KBM-7 (cell line): ENCODE results near the gene PPP1R13L.
"Not testable (repeated sequence)": the region's sequence is repeated elsewhere in the genome, so short reads cannot be mapped to it uniquely, and the experiment has no call there.

Experiments used
- DNase-seq: peaks from one replicate; pipeline ENCODE4 v3.0.0-alpha.2; 2015
- in situ Hi-C: fragments of 300-500 bp; cut with MboI; formaldehyde crosslinking; loops from 2 replicates; pipeline ENCODE4 v1.14.3; 2020; ENCODE audit warnings: low sequenced_read_pairs, low pct_unique_long_range_greater_than_20kb, mixed read lengths

The PPP1R13L gene

GRCh38 chr19:45437328-45437727 lies 32.5 kb upstream of the PPP1R13L start:
- DNase-seq, result no peak
- in situ Hi-C loops, result no loop called here

DNA sequence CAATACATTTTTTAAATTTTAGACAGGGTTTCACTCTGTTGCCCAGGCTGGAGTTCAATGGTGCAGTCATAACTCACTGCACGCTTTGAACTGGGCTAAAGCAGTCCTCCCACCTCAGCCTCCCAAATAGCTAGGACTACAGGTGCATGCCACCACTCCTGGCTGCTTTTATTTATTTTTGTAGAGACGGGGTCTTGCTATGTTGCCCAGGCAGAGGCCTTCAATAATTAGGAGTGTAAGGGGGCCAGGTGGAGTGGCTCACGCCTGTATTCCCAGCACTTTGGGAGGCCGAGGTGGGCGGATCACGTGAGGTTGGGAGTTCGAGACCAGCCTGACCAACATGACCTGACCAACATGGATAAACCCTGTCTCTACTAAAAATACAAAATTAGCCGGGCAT lies 27.7 kb upstream of the PPP1R13L start:
- DNase-seq, in situ Hi-C loops: not testable (repeated sequence)

DNA sequence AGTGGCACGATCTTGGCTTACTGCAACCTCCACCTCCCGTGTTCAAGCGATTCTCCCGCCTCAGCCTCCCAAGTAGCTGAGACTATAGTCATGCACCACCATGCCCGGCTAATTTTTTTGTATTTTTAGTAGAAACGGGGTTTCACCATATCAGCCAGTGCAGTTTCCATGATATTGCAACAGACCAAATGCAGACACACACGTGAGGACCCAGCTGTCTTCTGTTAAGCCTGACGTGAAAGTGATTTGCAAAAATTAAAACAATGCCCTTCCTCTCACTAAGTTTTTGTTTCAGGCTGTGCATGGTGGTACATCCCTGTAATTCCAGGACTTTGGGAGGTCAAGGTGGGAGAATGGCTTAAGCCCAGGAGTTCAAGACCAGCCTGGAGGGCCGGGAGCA lies 26.1 kb upstream of the PPP1R13L start:
- in situ Hi-C loops, DNase-seq: not testable (repeated sequence)

GRCh38 chr19:45429896-45430295 lies 25.0 kb upstream of the PPP1R13L start:
- in situ Hi-C loops, DNase-seq: not testable (repeated sequence)

DNA sequence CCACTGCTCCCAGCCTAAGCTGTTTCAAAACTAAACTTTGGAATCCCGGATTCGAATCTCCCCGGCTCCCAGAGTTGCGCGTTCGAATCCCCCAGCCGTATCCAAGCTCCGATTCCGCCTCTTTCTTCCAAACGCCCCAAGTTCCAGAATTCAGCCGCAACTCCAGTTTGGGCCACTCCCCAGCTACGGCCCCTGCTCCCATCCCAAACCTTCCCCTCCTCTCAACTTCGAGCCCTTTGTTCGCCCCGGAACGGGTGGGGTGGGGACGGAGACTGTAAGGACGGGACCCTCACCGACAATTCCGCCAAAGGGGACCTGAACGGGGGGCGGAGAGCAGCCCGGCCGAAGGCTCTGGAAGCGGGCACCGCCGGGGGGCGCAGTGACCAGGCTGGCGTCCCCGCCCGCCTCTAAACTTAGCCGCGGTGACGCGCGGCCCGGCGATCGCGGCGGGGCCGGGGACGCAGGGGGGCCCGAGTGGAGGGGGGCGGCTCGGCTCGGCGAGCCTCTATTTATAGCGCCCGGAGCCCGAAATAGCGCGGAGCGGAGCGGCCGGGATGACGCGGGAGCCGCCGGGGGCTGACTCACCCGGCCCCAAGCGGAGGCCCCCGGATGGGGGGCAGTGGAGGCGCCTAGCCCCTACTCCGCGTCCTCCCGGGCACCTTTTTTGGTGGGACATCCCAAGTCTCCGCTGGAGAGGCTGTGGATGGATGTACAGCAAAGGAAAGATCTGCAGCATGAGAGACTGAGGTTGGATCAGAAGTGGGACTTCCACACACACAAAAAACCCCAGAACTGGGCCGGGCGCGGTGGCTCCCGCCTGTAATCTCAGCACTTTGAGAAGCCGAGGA lies 23.7 kb upstream of the PPP1R13L start:
- in situ Hi-C loops, result no loop called here
- DNase-seq, result peak; percentile 57

- in situ Hi-C loops, result no loop called here
- DNase-seq, result peak; percentile 75
These were observed 19.6 kb upstream of the PPP1R13L start for GRCh38 chr19:45424191-45425058.

GRCh38 chr19:45423589-45424190 lies 18.8 kb upstream of the PPP1R13L start, which contains the start of gene ERCC1:
Gene ERCC1 (minus strand): TSS chr19:45423917. CDS start chr19:45423374, 543 bp downstream.
- DNase-seq, result peak; percentile 94
- in situ Hi-C loops, result no loop called here

DNA sequence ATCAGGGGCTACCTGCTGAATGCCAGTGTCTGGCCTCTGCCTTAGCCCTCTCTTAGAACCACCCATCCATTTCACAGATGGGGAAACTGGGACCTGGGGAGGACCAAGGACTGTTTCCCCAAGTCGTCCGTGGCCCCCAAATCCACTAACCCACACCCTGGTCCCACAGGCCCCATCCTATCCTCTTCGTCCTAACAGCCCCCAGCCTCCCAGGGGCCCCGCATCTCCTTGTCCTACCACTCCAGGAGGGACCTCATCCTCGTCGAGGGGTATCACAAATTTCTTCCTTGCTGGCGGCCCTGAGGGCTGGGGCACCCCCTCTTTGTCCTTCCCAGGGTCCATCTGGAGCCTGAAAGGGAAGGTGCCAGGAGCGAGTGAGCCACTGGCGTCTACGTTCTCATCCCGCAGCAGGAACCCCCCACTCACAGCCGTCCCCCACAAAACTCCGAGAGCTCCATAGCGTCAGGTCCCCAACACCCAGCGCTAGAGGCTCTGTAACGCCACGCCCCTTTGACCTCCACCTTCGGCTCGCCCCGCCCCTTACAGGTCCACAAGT lies 18.2 kb upstream of the PPP1R13L start:
- no peak for DNase-seq
- in situ Hi-C loops, result no loop called here

DNA sequence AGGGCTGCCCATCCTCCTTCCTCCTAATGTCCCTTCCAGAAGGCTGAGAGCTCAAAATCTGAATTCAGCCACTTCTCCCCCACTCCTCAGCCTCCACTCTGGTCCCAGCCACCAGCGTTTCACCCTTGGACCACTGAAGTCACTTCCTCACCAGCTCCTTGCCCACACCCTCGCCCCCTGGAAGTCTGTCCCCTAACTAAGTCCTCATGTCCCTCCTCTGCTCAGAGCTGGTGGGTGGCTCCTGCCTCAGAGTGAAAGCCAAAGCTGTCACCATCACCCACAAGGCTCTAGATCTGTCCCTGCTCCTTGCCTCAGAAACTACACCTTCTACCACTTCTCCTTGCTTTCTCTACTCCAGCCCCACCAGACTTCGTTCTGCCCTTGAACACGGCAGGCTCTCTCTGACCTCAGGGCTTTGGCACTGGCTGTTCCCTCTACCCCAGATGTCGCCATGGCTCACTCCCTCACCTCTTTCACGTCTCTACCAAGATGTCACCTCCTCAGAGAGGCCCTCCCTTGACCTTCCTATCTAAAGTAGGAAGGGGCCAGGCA lies 17.2 kb upstream of the PPP1R13L start:
- DNase-seq, result no peak
- in situ Hi-C loops, result no loop called here

- in situ Hi-C loops, result no loop called here
These were observed 16.0 kb upstream of the PPP1R13L start for GRCh38 chr19:45420871-45421270.

GRCh38 chr19:45420356-45420755 lies 15.5 kb upstream of the PPP1R13L start:
- in situ Hi-C loops, result no loop called here
- no peak for DNase-seq

More at GRCh38 chr19:45420871-45421270, 16.0 kb upstream of the PPP1R13L start:
- no peak for DNase-seq

DNA sequence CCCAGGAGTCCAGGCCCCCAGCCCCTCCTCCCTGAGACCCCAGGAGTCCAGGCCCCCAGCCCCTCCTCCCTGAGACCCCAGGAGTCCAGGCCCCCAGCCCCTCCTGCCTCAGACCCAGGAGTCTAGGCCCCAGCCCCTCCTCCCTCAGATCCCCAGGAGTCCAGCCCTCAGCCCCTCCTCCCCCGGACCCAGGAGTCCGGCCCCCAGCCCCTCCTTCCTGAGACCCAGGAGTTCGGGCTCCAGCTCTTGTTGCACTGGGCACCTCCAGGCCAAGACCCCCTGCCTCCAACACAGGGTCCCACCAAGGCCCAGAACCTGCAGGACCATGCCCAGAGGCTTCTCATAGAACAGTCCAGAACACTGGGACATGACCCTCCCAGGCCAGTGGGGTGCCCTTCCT lies 15.0 kb upstream of the PPP1R13L start:
- in situ Hi-C loops, result no loop called here

DNA sequence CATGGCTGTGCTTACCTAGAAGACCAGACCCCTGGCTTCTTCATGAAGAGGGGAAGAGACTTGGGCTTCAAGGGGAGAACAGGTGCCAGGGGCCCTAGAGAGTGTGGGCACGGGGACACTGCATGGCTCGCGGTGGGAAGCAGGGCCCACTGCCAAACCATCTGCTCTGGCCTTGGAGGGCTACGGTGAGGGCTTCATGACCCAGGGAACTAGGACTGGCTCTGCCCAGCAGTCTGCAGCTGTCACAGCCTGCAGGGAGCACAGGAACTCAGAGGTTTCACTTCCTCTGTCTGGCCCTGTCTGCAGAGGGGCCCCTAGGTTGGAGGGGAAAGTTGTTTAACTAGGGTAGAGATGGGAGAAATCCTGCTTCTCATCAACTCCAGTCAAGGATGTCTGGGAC lies 14.5 kb upstream of the PPP1R13L start:
- in situ Hi-C loops, result no loop called here

More for the DNA sequence above, 15.0 kb upstream of the PPP1R13L start:
- no peak for DNase-seq

DNA sequence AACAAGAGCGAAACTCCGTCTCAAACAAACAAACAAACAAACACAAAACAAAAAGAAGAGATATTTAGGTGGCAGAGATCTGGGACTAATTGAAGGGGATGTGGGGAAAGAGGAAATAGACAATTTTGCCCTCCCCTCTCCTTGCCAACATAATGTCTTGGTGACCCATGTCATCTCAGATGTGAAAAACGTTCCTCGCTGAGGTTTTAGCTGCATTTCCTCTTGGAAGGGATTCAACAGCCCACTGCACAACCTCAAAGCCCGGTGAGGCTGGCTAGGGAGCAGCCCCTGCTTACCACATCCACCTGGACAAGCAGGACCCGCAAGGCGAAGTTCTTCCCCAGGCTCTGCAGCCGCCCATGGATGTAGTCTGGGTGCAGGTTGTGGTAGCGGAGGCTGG lies 13.9 kb upstream of the PPP1R13L start:
- DNase-seq, result peak; percentile 69
- in situ Hi-C loops, result no loop called here

More for the DNA sequence above, 14.5 kb upstream of the PPP1R13L start:
- DNase-seq, result peak; percentile 67

GRCh38 chr19:45417151-45417550 lies 12.3 kb upstream of the PPP1R13L start:
- no peak for DNase-seq
- in situ Hi-C loops, result no loop called here

GRCh38 chr19:45414468-45414867 lies 9.6 kb upstream of the PPP1R13L start:
- in situ Hi-C loops, result no loop called here
- no peak for DNase-seq

DNA sequence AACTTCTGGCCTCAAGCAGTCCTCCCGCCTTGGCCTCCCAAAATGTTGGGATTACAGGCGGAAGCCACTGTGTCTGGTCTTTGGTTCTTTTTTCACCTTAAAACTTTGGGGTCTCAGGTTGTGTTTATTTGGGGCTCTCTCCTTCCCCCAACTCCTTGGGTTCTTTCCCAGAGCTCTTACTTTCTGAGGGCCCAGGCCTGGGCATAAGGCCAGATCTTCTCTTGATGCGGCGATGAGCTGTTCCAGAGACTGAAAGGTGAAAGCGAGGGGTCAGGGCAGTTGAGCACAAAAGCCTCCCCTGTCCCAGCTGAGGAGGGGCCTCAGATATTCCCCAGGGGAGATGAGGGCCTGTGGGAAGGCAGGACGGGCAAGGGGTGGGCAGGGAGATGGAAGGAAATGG lies 8.6 kb upstream of the PPP1R13L start:
- in situ Hi-C loops, result no loop called here
- no peak for DNase-seq

DNA sequence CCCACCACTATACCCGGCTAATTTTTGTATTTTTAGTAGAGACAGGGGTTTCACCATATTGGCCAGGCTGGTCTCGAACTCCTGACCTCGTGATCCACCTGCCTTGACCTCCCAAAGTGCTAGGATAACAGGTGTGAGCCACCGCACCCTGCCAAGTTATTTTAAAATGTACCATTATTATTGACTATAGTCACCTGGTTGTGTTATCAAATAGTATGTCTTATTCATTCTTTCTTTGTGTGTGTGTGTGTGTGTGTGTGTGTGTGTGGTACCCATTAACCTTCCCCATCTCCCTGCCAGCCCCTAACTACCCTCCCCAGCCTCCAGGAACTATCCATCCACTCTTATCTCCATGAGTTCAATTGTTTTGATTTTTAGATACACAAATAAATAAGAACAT lies 5.5 kb upstream of the PPP1R13L start:
- DNase-seq, in situ Hi-C loops: not testable (repeated sequence)

- DNase-seq, result peak; percentile 45
- in situ Hi-C loops, result no loop called here
These were observed 4.7 kb upstream of the PPP1R13L start for GRCh38 chr19:45409557-45409920.
